Measurements from ENCODE around the gene POLE3.
"Not testable (repeated sequence)": the region's sequence is repeated elsewhere in the genome, so short reads cannot be mapped to it uniquely, and the experiment has no call there.

POLE3 gene

GRCh38 chr9:113395000-113395861, 15.2 kb downstream of the POLE3 start:
- ATAC-seq (replicated peaks), result no peak
- H3K4me3 Mint-ChIP-seq, result no peak overlapping the region
- H3K36me3 Mint-ChIP-seq (ENCODE audit: insufficient read depth), result peaks cover 13% of the 10 kb centered on the region
- H3K9me3 Mint-ChIP-seq, result no peaks in the 10 kb centered on the region
- H3K4me1 Mint-ChIP-seq (ENCODE audit: low read depth in 2 of 2), result peaks cover 11 to 14% of the 10 kb centered on the region in 2 donors
- H3K27ac Mint-ChIP-seq, result no peak overlapping the region
- no peaks in the 10 kb centered on the region for H3K27me3 Mint-ChIP-seq
- no peak for DNase-seq

DNA sequence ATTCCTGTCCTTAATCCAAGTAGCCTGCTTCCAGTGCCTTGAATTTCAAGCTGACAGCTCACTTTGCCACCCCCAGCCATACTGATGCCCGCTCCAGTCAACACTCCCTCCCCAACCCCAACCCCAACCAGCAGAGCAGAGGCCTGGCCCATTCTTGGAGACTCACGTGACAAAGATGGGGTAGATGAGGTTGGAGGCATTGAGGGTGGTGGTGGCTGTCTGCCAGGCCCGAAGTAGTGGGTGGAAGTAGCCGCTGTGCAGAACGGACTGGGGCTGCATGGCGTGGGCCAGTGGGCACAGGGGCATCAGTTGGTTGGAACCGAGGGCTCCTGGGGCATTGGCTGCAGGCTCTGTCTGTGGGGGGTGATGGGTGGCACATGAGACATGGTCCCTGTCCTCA, 17.2 kb downstream of the POLE3 start:
- Mint-ChIP-seq H3K27me3 (no peaks in the 10 kb centered on the region), H3K9me3 (no peaks in the 10 kb centered on the region), H3K36me3 (ENCODE audit: insufficient read depth) (peaks cover 15% of the 10 kb centered on the region), H3K4me1 (ENCODE audit: low read depth in 2 of 2) (peaks cover 0 to 4% of the 10 kb centered on the region in 2 donors), H3K27ac (no peak overlapping the region), H3K4me3 (no peak overlapping the region)
- ATAC-seq (replicated peaks), result no peak
- DNase-seq, result no peak

DNA sequence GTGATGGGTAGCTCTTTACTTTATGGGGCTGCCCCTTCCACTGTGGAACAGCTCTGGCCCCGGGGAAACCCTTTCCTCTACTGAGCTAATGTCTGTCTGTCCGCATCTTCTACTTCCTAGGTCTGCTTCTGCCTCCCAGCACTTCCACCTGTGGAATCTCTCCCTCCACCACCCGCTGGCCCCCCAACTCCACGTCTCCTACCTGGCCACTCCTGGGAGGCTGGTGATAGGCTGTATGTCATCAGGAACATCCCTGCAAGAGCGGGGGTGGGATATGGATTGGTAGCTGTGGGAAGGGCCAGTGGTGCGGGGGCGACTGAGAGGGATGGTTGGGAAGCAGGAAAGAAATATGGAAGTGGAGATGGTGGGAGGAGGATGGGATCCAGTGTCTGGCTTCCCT, 18.6 kb downstream of the POLE3 start:
- DNase-seq, result no peak
- Mint-ChIP-seq H3K4me3 (no peak overlapping the region), H3K9me3 (no peaks in the 10 kb centered on the region), H3K36me3 (ENCODE audit: insufficient read depth) (peaks cover 18% of the 10 kb centered on the region), H3K27ac (no peak overlapping the region), H3K4me1 (ENCODE audit: low read depth in 2 of 2) (peaks cover 0 to 7% of the 10 kb centered on the region in 2 donors), H3K27me3 (no peaks in the 10 kb centered on the region)
- no peak for ATAC-seq (replicated peaks)

GRCh38 chr9:113390192-113390960, 20.1 kb downstream of the POLE3 start:
- Mint-ChIP-seq H3K9me3 (no peaks in the 10 kb centered on the region), H3K4me3 (no peak overlapping the region), H3K4me1 (ENCODE audit: low read depth in 2 of 2) (peaks cover 0 to 2% of the 10 kb centered on the region in 2 donors), H3K27ac (no peak overlapping the region), H3K36me3 (ENCODE audit: insufficient read depth) (peaks cover 12% of the 10 kb centered on the region), H3K27me3 (no peaks in the 10 kb centered on the region)
- DNase-seq, result no peak
- ATAC-seq (replicated peaks), result no peak

DNA sequence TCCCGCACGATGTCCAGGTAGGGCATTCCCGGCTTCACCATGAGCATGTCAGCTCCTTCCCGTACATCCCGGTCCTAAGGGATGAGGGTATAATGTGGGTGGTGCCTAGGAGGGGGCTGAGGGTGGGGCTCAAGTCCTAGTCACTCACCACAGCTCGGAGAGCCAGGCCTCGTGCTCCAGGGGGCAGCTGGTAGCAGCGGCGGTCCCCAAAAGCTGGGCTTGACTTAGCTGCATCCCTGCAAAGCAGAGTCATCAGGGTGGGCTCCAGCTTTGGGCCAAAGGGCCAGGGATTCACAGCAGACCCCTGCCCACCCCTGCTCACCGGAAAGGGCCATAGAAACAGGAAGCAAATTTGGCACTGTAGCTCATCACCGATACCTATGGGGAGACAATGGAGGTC, 21.0 kb downstream of the POLE3 start:
- DNase-seq (no peak), ATAC-seq (replicated peaks) (no peak)
- Mint-ChIP-seq H3K9me3 (no peaks in the 10 kb centered on the region), H3K4me1 (ENCODE audit: low read depth in 2 of 2) (peaks cover 0 to 2% of the 10 kb centered on the region in 2 donors), H3K27ac (no peak overlapping the region), H3K4me3 (no peak overlapping the region), H3K36me3 (ENCODE audit: insufficient read depth) (peaks cover 12% of the 10 kb centered on the region), H3K27me3 (no peaks in the 10 kb centered on the region)

DNA sequence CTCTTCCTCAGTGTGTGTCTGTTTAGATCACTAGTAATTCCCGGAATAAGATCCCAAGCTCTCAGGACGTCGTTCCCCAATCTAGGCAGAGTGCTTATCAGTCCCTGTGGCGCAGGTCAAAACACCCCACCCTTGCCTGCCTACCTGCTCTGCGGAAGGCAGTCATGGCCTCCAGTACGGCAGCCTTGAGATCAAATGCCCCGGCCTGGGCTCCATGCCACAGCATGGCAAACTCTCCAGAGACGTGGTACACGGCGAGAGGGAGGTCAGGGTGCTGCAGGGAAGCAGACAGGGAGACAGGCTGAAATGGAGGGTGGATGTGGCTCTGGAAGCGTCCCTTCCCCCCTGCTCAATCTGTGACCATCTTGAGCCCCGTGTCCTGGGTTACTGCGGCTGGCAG, 21.6 kb downstream of the POLE3 start:
- H3K9me3 Mint-ChIP-seq, result no peaks in the 10 kb centered on the region
- peaks cover 0 to 2% of the 10 kb centered on the region in 2 donors for H3K4me1 Mint-ChIP-seq (ENCODE audit: low read depth in 2 of 2)
- no peak for DNase-seq
- H3K36me3 Mint-ChIP-seq (ENCODE audit: insufficient read depth), result peaks cover 12% of the 10 kb centered on the region
- H3K27ac Mint-ChIP-seq, result no peak overlapping the region
- H3K27me3 Mint-ChIP-seq, result no peaks in the 10 kb centered on the region
- no peak for ATAC-seq (replicated peaks)
- H3K4me3 Mint-ChIP-seq, result no peak overlapping the region

- Mint-ChIP-seq H3K4me3 (no peak overlapping the region), H3K36me3 (ENCODE audit: insufficient read depth) (peaks cover 8% of the 10 kb centered on the region), H3K9me3 (no peaks in the 10 kb centered on the region), H3K27me3 (no peaks in the 10 kb centered on the region), H3K27ac (peak overlapping the region in 1 of 2 donors; percentile 55), H3K4me1 (ENCODE audit: low read depth in 2 of 2) (peaks cover 0 to 2% of the 10 kb centered on the region in 2 donors)
- DNase-seq (no peak), ATAC-seq (replicated peaks) (no peak)
These were observed 22.8 kb downstream of the POLE3 start for GRCh38 chr9:113387560-113388230.

GRCh38 chr9:113386571-113387393, 23.7 kb downstream of the POLE3 start:
- Mint-ChIP-seq H3K4me3 (no peak overlapping the region), H3K27ac (peak overlapping the region in 1 of 2 donors; percentile 55), H3K9me3 (no peaks in the 10 kb centered on the region), H3K36me3 (ENCODE audit: insufficient read depth) (peaks cover 7% of the 10 kb centered on the region), H3K4me1 (ENCODE audit: low read depth in 2 of 2) (peaks cover 0 to 2% of the 10 kb centered on the region in 2 donors), H3K27me3 (no peaks in the 10 kb centered on the region)
- no peak for DNase-seq
- no peak for ATAC-seq (replicated peaks)

- H3K27me3 Mint-ChIP-seq, result no peaks in the 10 kb centered on the region
- no peak for ATAC-seq (replicated peaks)
These were observed 28.5 kb downstream of the POLE3 start for GRCh38 chr9:113381909-113382411.

GRCh38 chr9:113381441-113381840, 29.0 kb downstream of the POLE3 start:
- ATAC-seq (replicated peaks); H3K27ac Mint-ChIP-seq; H3K36me3 Mint-ChIP-seq (ENCODE audit: insufficient read depth); H3K9me3 Mint-ChIP-seq; H3K4me3 Mint-ChIP-seq; H3K27me3 Mint-ChIP-seq; H3K4me1 Mint-ChIP-seq (ENCODE audit: low read depth in 2 of 2); DNase-seq: not testable (repeated sequence)

More at GRCh38 chr9:113381909-113382411, 28.5 kb downstream of the POLE3 start:
- H3K4me1 Mint-ChIP-seq (ENCODE audit: low read depth in 2 of 2), result peaks cover 0 to 2% of the 10 kb centered on the region in 2 donors
- H3K36me3 Mint-ChIP-seq (ENCODE audit: insufficient read depth), result no peaks in the 10 kb centered on the region
- H3K9me3 Mint-ChIP-seq, result no peaks in the 10 kb centered on the region
- DNase-seq, result no peak
- no peak overlapping the region for H3K4me3 Mint-ChIP-seq
- peak overlapping the region in 1 of 2 donors; percentile 69 for H3K27ac Mint-ChIP-seq

GRCh38 chr9:113380869-113381378, 29.6 kb downstream of the POLE3 start:
- Mint-ChIP-seq H3K4me1 (ENCODE audit: low read depth in 2 of 2) (peaks cover 0 to 3% of the 10 kb centered on the region in 2 donors), H3K27me3 (no peaks in the 10 kb centered on the region), H3K9me3 (no peaks in the 10 kb centered on the region), H3K27ac (no peak overlapping the region), H3K36me3 (ENCODE audit: insufficient read depth) (peaks cover 3% of the 10 kb centered on the region), H3K4me3 (no peak overlapping the region)
- ATAC-seq (replicated peaks) (no peak), DNase-seq (no peak)

GRCh38 chr9:113379829-113380210, 30.7 kb downstream of the POLE3 start:
- not testable (repeated sequence) for DNase-seq; H3K9me3 Mint-ChIP-seq; H3K4me3 Mint-ChIP-seq; H3K36me3 Mint-ChIP-seq (ENCODE audit: insufficient read depth); H3K27me3 Mint-ChIP-seq; ATAC-seq (replicated peaks); H3K27ac Mint-ChIP-seq
- H3K4me1 Mint-ChIP-seq (ENCODE audit: low read depth in 2 of 2), result peaks cover 9 to 13% of the 10 kb centered on the region in 2 donors
